ENCODE measurements around the gene TPCN1. TPM values are rescaled to one million over a fixed set of nuclear protein-coding genes. Genes with fewer than 3 reads are reported as not detected.

Gene TPCN1
- total RNA-seq, 1 experiment from 2014 or later = 29.7 TPM

GRCh38 chr12:113315358-113315757 is 94.1 kb downstream of the TPCN1 start:
- BruUV-seq (replicated peaks) = no TSS peak
- Histone ChIP-seq H3K4me2 (ENCODE audit: low read length) (no peak overlapping the region), H3K9me2 (ENCODE audit: insufficient read depth) (no peaks in the 10 kb centered on the region), H3K4me3 (replicated peaks in 1 of 2; ENCODE audit: low read depth in 1 of 2, low read length in 2 of 2) (no peak overlapping the region), H3K27me3 (ENCODE audit: insufficient read depth, low read length) (no peaks in the 10 kb centered on the region), H4K20me1 (ENCODE audit: insufficient read depth) (no peaks in the 10 kb centered on the region), H3K27ac (ENCODE audit: low read depth, low read length) (no peak overlapping the region), H2AFZ (ENCODE audit: low read depth, low read length, poor library complexity, severe bottlenecking) (no peak overlapping the region), H3K9ac (ENCODE audit: low read length) (no peak overlapping the region), H3K79me2 (ENCODE audit: insufficient read depth, low read length) (no peaks in the 10 kb centered on the region), H3K9me3 (ENCODE audit: control insufficient read depth in 1 of 2, insufficient read depth in 1 of 2, low read depth in 1 of 2, low read length in 2 of 2) (no peaks in the 10 kb centered on the region), H3K36me3 (ENCODE audit: control insufficient read depth in 1 of 2, insufficient read depth in 2 of 2, low read length in 2 of 2) (peaks cover 23 to 28% of the 10 kb centered on the region in 2 experiments), H3K4me1 (ENCODE audit: control insufficient read depth in 1 of 2, insufficient read depth in 2 of 2, low read length in 2 of 2) (no peaks in the 10 kb centered on the region)
- intact Hi-C loops (cut with micrococcal nuclease) = no loop called here
- DNase-seq (ENCODE audit: low read depth, low spot score) = no peak
- no peak for ATAC-seq
- no peak for TF ChIP-seq POLR2AphosphoS5 (IDR thresholded peaks at IDR 0.05; ENCODE audit: low read depth, low read length)
- TF ChIP-seq ZNF274 (IDR thresholded peaks at IDR 0.05; ENCODE audit: low read depth, low read length) = no peak
- ChIA-PET CTCF (interaction anchor here (1.2 kb wide), 1 partner anchor 110 kb away, joined by 3 read pairs; no protein-coding TSS in a partner anchor), RAD21 (ENCODE audit: low non-redundant PET in 1 of 2, low total read pairs in 2 of 2, uncharacterized antibody in 2 of 2, unreplicated experiment in 2 of 2) (no interaction called here), POLR2A (no interaction called here)

GRCh38 chr12:113316155-113316554 is 94.9 kb downstream of the TPCN1 start:
- POLR2A ChIA-PET = no interaction called here
- peak in 2 of 3 experiments; percentile 13 to 18; a peak in 1 of 6 replicates for TF ChIP-seq CTCF (IDR thresholded peaks at IDR 0.05 in 2 of 3, conservative IDR thresholded peaks at IDR 0.05 in 1 of 3; ENCODE audit: borderline replicate concordance in 1 of 3, insufficient read depth in 1 of 3, low read depth in 2 of 3, low read length in 2 of 3)
- TF ChIP-seq REST (IDR thresholded peaks at IDR 0.05; ENCODE audit: low read depth) = no peak
- intact Hi-C loops (cut with micrococcal nuclease) = no loop called here
- Histone ChIP-seq H3K27me3 (ENCODE audit: insufficient read depth, low read length) (no peaks in the 10 kb centered on the region), H3K9ac (ENCODE audit: low read length) (no peak overlapping the region), H3K4me3 (replicated peaks in 1 of 2; ENCODE audit: low read depth in 1 of 2, low read length in 2 of 2) (no peak overlapping the region), H4K20me1 (ENCODE audit: insufficient read depth) (no peaks in the 10 kb centered on the region), H3K27ac (ENCODE audit: low read depth, low read length) (no peak overlapping the region), H3K4me2 (ENCODE audit: low read length) (no peak overlapping the region), H3K9me3 (ENCODE audit: control insufficient read depth in 1 of 2, insufficient read depth in 1 of 2, low read depth in 1 of 2, low read length in 2 of 2) (no peaks in the 10 kb centered on the region), H3K9me2 (ENCODE audit: insufficient read depth) (no peaks in the 10 kb centered on the region), H3K36me3 (ENCODE audit: control insufficient read depth in 1 of 2, insufficient read depth in 2 of 2, low read length in 2 of 2) (peaks cover 28% of the 10 kb centered on the region in 2 experiments), H3K79me2 (ENCODE audit: insufficient read depth, low read length) (no peaks in the 10 kb centered on the region), H2AFZ (ENCODE audit: low read depth, low read length, poor library complexity, severe bottlenecking) (no peak overlapping the region), H3K4me1 (ENCODE audit: control insufficient read depth in 1 of 2, insufficient read depth in 2 of 2, low read length in 2 of 2) (no peaks in the 10 kb centered on the region)
- CTCF ChIA-PET = interaction anchor here (1.2 kb wide), 1 partner anchor 109 kb away, joined by 3 read pairs; no protein-coding TSS in a partner anchor
- ATAC-seq (no peak), DNase-seq (ENCODE audit: low read depth, low spot score) (no peak)
- no TSS peak for BruUV-seq (replicated peaks)
- RAD21 ChIA-PET (ENCODE audit: low non-redundant PET in 1 of 2, low total read pairs in 2 of 2, uncharacterized antibody in 2 of 2, unreplicated experiment in 2 of 2) = no interaction called here

All from HCT116 (cell line).